Stimulated activated CD8-positive, alpha-beta memory T cell treated with anti-CD3 and anti-CD28 coated beads, Interleukin-4, amount 100 ng/mL, for 1 hour (primary cell): ENCODE data around the gene NSD1.

Experiments
- DNase-seq, 2 donors: peaks; one replicate each; pipeline ENCODE4 v3.0.0-alpha.2; 2020; ENCODE audit warnings: low read depth in 2 of 2, low spot score in 1 of 2

Gene NSD1, protein sequence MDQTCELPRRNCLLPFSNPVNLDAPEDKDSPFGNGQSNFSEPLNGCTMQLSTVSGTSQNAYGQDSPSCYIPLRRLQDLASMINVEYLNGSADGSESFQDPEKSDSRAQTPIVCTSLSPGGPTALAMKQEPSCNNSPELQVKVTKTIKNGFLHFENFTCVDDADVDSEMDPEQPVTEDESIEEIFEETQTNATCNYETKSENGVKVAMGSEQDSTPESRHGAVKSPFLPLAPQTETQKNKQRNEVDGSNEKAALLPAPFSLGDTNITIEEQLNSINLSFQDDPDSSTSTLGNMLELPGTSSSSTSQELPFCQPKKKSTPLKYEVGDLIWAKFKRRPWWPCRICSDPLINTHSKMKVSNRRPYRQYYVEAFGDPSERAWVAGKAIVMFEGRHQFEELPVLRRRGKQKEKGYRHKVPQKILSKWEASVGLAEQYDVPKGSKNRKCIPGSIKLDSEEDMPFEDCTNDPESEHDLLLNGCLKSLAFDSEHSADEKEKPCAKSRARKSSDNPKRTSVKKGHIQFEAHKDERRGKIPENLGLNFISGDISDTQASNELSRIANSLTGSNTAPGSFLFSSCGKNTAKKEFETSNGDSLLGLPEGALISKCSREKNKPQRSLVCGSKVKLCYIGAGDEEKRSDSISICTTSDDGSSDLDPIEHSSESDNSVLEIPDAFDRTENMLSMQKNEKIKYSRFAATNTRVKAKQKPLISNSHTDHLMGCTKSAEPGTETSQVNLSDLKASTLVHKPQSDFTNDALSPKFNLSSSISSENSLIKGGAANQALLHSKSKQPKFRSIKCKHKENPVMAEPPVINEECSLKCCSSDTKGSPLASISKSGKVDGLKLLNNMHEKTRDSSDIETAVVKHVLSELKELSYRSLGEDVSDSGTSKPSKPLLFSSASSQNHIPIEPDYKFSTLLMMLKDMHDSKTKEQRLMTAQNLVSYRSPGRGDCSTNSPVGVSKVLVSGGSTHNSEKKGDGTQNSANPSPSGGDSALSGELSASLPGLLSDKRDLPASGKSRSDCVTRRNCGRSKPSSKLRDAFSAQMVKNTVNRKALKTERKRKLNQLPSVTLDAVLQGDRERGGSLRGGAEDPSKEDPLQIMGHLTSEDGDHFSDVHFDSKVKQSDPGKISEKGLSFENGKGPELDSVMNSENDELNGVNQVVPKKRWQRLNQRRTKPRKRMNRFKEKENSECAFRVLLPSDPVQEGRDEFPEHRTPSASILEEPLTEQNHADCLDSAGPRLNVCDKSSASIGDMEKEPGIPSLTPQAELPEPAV (N-terminal part only)

DNA sequence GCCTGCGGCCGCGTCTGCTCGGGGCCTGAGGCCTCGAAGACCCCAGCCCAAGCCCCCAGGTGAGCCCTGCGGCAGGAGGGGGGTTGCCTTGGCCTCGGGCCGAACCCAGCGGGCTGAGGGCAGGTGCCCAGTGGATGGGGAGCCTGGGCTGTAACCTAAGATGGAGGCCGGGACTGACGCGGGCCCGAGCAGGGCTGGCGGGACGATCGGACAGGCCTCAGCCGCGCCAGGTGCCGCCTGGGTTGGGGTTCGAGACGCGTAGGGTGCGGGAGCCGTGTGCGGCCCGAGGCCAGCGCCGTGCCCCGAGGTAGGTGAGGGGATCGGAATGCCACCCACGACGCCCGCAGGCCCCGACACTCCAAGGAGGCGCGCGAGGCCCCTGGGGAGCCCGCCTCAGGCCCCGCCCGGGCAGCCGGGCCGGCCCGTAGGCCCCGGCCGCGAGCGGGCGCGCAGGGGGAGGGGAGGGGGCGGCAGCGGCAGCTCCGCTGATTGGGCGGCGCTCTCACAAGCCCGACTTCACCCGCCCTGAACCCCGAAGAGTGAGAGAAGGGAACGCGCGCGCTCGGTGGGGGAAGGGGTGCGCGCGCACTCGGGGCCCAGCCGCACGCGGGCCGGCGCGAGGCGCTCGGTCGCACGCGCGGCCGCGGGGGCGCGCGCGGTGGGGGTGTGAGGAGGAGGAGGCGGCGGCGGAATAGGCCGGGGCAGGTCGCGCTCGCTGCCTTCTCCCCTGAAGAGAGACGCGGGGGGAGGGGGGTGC lies at the start of gene NSD1:
Gene NSD1, plus strand, starts transcription at position 678 of the 757 bp plus-strand sequence. CDS start 1,331 bp downstream, outside the sequence.
- DNase-seq = peak; percentile 58 to 77

DNA sequence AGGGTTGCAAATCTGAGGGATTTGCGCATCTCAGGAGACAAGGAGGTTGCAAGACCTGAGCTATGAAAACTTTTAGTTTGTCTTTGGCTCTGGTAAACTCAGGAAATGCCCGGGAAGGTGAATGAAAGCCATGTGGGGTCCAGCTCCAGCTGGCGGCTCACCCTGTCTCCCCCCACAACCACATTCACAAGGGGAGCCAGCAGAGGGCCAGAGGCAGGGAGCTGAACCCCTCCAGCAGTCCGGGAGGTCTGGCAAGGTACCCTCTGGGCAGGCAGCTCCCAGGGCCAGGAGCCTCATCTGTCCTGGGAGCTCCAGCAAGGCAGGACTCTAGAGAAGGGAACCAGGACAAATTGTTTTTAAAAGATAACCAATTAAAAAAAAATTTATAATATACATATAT lies 49.4 kb upstream of the NSD1 start:
- no peak for DNase-seq

DNA sequence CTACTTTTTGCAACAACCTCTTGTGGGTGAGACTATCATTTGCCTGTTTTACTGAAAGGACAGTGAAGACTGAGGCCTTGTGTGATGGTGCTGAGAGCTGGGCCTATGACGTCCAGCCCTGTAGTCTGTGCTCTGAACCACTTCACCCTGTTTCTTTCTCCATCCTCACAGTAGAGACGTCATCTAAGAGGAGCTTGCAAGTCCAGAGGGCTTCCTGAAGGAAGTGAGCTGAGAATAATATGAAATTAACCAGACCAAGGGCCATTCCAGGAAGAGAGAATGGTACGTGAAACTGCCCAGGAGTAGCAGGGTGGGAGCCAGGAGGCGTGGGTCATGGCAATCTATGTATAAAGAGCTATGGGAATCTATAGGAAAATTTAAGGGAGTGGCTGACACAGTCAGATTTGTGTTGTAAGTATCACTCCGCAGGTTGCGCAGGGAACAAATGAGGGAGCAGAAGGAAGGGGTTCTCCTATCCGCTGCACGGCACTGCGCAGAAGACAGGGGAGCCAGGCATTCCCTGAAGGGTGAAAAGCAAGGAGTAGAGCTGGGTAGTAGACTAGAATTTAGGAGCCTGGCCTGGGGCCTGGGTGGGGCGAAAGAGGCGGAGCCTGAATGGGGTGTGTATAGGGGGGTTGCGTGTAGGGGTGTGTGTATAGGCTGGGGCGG lies 47.5 kb upstream of the NSD1 start:
- no peak for DNase-seq

DNA sequence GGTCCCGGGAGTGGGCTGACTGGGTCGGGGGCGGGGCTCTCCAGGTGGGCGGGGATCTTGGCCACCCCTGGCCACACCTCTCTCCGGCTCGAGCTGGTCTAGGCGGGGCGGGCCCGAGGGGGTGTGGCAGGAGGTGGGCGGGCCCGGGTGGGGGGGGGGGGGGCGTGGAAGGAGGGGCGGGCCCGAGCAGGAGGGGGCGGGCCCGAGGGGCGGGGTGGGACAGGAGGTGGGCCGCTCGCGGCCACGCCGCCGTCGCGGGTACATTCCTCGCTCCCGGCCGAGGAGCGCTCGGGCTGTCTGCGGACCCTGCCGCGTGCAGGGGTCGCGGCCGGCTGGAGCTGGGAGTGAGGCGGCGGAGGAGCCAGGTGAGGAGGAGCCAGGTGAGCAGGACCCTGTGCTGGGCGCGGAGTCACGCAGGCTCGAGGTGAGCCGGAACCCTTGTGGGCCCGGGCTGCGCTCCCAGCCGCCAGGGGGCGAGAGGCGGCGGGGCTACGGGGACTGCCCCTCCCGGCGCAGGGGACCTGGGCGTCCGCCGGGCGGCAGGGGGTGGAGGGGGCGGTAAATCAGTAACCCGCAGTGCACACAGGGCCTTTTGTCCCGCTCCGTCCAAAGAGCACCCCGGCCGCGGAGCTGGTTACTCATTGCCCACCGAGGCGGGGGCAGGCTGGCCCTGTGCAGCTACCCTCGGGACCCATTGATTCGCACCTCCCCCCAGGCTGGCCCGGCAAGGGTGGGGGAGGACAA lies 46.7 kb upstream of the NSD1 start, which contains the start of gene FGFR4:
Gene FGFR4, plus strand, starts transcription at position 262 of the 744 bp plus-strand sequence. CDS start 2,688 bp downstream, outside the sequence.
- peak; percentile 15 to 34 for DNase-seq

DNA sequence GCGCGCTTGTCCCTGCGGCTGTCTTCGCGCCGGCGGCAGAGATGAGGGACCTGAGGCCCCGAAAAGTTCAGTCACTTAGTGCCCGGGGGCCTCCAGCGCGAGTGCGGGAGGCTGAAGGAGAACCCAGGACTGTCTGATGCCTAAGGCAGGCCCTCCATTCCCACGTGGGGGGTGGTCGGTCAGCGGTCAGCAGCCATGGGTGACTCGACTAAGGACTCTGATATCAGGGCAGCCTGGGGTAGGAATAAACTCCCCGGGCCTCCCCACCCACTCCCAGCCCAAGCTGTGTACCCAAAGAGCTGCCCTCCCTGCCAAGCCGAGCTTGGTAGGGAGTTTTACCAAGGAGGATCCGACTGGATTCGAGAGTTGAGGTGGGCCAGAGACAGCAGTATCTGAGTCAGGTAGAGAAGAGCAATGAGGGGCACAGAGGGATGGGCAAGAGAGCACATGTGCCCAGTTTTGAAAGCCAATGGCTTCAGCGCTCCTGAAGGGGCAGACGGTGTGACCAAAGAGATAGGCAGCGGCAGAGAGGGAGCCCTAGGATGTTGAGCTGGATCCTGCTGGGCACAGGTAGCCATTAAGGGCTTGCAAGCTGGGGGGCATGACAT lies 46.1 kb upstream of the NSD1 start:
- no peak for DNase-seq

DNA sequence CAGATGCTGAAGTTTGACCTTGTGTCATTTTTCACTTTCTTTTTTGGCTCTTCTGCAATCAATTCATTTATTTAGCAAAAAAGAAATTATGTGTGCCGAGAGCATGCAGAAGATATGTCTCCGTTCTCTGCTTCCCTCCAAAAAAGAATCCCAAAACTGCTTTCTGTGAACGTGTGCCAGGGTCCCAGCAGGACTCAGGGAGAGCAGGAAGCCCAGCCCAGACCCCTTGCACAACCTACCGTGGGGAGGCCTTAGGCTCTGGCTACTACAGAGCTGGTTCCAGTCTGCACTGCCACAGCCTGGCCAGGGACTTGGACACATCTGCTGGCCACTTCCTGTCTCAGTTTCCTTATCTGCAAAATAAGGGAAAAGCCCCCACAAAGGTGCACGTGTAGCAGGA lies 44.4 kb upstream of the NSD1 start:
- no peak for DNase-seq

DNA sequence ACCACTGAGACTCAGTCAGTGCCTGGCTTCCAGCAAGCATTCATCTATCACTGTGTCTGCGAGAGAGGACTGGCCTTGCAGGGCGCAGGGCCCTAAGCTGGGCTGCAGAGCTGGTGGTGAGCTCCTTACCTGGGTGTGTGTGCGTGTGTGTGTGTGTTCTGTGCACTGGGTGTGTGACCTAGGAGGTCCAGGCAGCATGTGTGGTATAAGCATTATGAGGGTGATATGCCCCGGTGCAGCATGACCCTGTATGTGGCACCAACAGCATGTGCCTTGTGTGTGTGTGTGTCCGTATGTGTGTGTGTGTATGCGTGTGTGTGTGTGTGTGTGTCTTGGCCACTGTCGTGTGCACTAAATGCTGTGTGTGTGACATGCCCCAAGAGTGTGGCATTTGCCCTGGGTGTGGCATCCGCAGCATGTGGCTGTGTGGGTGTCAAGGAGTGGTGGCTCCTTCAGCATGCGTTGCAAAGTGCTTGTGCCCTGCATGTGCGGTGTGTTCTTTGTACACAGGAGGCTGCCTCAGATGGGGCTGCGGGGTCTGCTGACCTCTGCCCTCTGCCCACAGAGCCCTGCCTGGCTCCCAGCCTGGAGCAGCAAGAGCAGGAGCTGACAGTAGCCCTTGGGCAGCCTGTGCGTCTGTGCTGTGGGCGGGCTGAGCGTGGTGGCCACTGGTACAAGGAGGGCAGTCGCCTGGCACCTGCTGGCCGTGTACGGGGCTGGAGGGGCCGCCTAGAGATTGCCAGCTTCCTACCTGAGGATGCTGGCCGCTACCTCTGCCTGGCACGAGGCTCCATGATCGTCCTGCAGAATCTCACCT lies 43.5 kb upstream of the NSD1 start:
- no peak for DNase-seq

DNA sequence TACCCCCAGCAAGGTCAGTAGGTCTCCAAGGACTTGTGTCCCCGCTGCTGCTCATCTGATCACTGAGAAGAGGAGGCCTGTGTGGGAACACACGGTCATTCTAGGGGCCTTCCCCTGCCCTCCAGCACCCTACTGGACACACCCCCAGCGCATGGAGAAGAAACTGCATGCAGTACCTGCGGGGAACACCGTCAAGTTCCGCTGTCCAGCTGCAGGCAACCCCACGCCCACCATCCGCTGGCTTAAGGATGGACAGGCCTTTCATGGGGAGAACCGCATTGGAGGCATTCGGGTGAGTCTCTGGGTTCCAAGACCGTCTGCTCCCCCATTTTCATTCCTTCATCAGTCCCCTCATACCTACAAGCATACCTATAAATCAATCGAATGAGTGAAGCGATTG lies 42.8 kb upstream of the NSD1 start:
- DNase-seq = no peak

DNA sequence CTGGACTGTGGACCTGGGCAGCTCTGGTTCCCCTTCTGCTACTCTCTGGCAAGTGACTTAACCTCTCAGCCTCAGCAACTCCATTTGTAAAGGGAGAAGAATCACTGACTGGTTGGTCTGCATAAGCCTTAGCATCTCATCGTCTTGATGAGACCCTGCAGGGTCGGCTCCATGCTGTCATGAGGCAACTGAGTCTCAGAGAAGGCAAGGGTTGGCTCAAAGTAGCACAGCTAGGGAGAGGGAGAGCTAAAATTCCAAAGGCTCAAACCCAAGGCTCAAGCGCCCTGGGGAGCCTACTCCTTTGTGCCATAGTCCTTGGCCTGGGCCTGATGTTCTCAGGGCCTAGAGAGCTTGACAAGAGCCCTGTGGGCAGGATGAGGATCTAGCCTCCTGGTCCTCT lies 42.3 kb upstream of the NSD1 start:
- no peak for DNase-seq

DNA sequence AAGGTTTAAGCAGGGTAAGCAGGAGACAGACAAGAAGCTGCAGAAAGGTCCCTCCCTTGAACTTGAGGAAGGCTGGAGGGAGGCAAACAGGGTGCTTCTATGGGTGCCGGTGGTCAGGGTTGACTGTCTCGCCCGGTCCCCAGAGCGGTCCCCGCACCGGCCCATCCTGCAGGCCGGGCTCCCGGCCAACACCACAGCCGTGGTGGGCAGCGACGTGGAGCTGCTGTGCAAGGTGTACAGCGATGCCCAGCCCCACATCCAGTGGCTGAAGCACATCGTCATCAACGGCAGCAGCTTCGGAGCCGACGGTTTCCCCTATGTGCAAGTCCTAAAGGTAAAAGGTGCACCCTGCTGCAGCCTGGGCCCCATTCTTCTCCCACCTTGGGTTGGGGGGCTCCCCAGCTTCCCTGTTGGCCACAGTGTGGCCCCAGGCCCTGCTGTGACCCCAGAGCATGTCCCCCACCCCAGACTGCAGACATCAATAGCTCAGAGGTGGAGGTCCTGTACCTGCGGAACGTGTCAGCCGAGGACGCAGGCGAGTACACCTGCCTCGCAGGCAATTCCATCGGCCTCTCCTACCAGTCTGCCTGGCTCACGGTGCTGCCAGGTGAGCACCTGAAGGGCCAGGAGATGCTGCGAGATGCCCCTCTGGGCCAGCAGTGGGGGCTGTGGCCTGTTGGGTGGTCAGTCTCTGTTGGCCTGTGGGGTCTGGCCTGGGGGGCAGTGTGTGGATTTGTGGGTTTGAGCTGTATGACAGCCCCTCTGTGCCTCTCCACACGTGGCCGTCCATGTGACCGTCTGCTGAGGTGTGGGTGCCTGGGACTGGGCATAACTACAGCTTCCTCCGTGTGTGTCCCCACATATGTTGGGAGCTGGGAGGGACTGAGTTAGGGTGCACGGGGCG lies 41.1 kb upstream of the NSD1 start:
- DNase-seq = no peak

DNA sequence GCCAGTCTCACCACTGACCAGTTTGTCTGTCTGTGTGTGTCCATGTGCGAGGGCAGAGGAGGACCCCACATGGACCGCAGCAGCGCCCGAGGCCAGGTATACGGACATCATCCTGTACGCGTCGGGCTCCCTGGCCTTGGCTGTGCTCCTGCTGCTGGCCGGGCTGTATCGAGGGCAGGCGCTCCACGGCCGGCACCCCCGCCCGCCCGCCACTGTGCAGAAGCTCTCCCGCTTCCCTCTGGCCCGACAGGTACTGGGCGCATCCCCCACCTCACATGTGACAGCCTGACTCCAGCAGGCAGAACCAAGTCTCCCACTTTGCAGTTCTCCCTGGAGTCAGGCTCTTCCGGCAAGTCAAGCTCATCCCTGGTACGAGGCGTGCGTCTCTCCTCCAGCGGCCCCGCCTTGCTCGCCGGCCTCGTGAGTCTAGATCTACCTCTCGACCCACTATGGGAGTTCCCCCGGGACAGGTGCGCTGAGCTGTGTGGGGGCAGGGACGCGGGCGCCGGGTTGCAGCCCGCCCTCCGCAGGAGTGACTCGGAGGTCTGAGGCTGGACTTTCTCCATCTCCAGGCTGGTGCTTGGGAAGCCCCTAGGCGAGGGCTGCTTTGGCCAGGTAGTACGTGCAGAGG lies 40.4 kb upstream of the NSD1 start:
- no peak for DNase-seq

DNA sequence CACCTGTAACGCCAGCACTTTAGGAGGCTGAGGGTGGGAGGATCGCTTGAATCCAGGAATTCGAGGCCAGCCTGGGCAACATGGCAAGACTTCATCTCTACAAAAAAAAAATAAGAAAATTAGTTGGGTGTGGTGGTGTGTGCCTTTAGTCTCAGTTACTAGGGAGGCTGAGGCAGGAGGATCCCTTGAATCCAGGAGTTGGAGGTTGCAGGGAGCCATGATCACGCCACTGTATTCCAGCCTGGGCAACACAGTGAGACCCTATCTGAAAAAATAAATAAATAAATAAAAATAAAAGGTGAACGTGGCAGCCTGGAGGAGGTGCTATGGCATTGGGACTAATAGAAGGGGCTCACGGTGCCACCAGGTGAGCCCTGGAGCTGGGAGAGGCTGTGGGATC lies 39.8 kb upstream of the NSD1 start:
- no peak for DNase-seq

DNA sequence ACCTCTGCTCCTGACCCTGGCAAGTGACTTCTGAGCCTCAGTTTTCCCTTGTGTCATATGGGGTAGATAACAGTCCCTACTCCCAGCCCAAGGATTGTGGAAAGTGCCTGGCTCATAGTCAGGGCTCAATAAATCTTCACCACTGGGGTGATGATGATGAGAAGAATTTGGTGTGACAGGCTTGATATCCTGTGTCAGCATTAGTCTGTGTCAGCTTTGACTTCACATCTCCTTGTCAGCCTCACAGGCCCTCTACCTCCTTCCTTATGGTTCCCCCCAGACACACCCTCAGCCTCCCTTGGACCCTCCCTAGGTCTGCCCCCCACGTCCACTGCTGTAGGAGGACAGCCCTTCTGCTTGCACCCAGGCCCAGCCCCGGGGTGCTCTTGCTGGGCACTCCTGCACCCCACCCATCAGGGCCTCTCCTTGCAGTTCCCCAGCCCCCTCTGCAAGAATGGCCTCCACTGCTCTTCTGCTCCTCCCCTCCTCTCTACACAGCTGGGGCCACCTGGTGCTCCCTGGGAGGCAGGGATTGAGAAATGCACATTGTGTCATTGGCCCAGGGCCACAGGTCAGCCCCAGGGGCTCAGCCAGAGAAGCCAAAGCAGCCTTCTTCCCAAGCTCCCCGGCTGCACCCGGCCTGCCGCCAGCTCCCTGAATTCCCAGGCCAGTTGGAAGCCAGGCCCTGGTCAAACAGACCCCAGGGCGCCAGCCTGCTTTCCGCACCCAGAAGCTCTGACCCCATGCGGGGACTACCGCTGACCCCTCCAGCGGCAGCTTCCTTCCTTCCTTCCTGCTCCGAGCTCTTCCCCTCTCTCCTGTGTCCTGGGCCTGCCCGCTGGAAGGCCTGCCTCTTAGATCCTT lies 39.1 kb upstream of the NSD1 start:
- no peak for DNase-seq

DNA sequence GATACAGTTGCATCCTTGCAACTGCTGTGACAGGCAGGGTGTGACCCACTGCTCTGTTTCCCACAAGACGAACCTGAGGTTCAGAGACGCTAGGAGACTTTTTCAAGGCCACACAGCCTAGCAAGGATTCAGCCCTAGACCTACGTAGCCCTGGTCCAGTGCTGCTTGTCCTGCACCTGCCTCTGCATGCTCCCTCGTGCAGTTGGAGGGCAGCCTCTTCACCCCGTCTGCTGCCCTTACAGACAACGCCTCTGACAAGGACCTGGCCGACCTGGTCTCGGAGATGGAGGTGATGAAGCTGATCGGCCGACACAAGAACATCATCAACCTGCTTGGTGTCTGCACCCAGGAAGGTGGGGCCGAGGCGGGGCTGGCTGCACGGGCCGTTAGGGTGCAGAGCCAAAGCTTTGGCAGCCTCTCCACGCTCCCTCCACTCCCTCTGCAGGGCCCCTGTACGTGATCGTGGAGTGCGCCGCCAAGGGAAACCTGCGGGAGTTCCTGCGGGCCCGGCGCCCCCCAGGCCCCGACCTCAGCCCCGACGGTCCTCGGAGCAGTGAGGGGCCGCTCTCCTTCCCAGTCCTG lies 38.4 kb upstream of the NSD1 start:
- no peak for DNase-seq
